ENCODE measurements around the gene HOMEZ. TPM values are rescaled to one million over a fixed set of nuclear protein-coding genes. Genes with fewer than 3 reads are reported as not detected.

The HOMEZ gene
- total and polyA plus RNA-seq, 10 of the 15 experiments (the other 5 are each of a cell fraction or from before 2014, with no cell fraction given), result 2.6 to 19.3 (median 13.0) TPM

DNA sequence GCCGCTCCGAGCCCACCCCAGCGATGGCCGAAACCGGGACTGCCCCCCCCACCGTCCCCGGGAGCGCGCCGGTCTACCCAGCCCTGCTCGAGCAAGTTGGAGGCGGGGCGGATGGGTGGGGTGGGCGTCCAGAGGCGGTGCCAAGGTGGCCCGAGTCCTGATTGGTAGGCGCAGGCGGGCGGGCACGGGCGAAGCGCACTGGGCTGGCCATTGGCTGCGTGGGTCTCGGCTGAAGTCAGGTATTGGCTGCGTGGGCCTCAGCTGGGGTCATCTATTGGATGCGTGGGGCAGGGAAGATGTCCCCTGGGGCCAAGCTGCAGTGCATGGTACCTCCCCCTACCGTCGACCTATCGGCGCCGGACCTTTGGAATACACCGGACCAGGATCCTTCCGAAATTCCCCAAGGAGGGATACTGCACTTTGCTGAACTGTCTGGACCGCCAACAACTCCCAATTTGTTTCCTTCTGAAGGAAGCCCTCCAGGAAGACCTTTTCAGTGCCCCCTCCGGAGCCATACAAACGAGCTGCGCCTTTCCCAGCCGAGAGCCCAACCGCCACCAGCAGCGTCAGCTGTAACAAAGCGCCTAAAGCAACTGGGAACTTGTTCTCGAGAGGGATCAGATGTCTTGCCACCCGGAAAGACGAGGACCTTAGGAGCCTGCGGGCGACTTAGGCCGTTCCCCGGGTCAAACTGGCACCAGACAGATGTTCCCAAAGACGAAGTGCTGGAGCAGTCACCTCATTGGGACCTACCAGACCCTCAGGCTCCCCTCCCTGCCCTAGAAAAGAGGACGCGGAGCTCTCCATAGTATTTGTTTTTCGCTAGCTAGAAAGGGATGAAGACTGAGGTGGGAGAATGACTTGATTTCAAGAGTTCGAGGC lies at the start of gene HOMEZ (continued):
- TF ChIP-seq, protein P1, sequence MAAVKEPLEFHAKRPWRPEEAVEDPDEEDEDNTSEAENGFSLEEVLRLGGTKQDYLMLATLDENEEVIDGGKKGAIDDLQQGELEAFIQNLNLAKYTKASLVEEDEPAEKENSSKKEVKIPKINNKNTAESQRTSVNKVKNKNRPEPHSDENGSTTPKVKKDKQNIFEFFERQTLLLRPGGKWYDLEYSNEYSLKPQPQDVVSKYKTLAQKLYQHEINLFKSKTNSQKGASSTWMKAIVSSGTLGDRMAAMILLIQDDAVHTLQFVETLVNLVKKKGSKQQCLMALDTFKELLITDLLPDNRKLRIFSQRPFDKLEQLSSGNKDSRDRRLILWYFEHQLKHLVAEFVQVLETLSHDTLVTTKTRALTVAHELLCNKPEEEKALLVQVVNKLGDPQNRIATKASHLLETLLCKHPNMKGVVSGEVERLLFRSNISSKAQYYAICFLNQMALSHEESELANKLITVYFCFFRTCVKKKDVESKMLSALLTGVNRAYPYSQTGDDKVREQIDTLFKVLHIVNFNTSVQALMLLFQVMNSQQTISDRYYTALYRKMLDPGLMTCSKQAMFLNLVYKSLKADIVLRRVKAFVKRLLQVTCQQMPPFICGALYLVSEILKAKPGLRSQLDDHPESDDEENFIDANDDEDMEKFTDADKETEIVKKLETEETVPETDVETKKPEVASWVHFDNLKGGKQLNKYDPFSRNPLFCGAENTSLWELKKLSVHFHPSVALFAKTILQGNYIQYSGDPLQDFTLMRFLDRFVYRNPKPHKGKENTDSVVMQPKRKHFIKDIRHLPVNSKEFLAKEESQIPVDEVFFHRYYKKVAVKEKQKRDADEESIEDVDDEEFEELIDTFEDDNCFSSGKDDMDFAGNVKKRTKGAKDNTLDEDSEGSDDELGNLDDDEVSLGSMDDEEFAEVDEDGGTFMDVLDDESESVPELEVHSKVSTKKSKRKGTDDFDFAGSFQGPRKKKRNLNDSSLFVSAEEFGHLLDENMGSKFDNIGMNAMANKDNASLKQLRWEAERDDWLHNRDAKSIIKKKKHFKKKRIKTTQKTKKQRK (IDR thresholded peaks at IDR 0.05; ENCODE audit: low read depth, low read length), result peak; percentile 62
- TF ChIP-seq, protein P2, sequence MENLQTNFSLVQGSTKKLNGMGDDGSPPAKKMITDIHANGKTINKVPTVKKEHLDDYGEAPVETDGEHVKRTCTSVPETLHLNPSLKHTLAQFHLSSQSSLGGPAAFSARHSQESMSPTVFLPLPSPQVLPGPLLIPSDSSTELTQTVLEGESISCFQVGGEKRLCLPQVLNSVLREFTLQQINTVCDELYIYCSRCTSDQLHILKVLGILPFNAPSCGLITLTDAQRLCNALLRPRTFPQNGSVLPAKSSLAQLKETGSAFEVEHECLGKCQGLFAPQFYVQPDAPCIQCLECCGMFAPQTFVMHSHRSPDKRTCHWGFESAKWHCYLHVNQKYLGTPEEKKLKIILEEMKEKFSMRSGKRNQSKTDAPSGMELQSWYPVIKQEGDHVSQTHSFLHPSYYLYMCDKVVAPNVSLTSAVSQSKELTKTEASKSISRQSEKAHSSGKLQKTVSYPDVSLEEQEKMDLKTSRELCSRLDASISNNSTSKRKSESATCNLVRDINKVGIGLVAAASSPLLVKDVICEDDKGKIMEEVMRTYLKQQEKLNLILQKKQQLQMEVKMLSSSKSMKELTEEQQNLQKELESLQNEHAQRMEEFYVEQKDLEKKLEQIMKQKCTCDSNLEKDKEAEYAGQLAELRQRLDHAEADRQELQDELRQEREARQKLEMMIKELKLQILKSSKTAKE (IDR thresholded peaks at IDR 0.05; ENCODE audit: low read depth, poor library complexity, severe bottlenecking), result peak; percentile 17
- TF ChIP-seq SP1 (IDR thresholded peaks at IDR 0.05; ENCODE audit: low read depth, low read length) (peak; percentile 99), SRF (IDR thresholded peaks at IDR 0.05; ENCODE audit: low read depth in 2 of 2, low read length in 2 of 2) (no peak), NFYB (IDR thresholded peaks at IDR 0.05; ENCODE audit: insufficient read depth, low read depth, low read length) (peak; percentile 100), HDGF (IDR thresholded peaks at IDR 0.05) (peak; percentile 95), TBL1XR1 (IDR thresholded peaks at IDR 0.05; ENCODE audit: low read depth, low read length) (no peak), YBX1 (IDR thresholded peaks at IDR 0.05) (no peak), SIX5 (IDR thresholded peaks at IDR 0.05; ENCODE audit: low read depth, low read length, severe bottlenecking) (no peak), ZBED1 (IDR thresholded peaks at IDR 0.05; ENCODE audit: borderline replicate concordance) (no peak), IRF4 (IDR thresholded peaks at IDR 0.05; ENCODE audit: low read depth, low read length) (no peak), SUPT20H (IDR thresholded peaks at IDR 0.05; ENCODE audit: borderline replicate concordance, control insufficient read depth, low read depth, low read length) (no peak), RBBP5 (conservative IDR thresholded peaks at IDR 0.05) (no peak), CBX5 (IDR thresholded peaks at IDR 0.05; ENCODE audit: low read depth) (no peak)

Measured in GM12878 (cell line).